Measurements from ENCODE around the gene SECISBP2. TPM values are rescaled to one million over a fixed set of nuclear protein-coding genes. Genes with fewer than 3 reads are reported as not detected.
"Not testable (repeated sequence)": the region's sequence is repeated elsewhere in the genome, so short reads cannot be mapped to it uniquely, and the experiment has no call there.

SECISBP2 gene
- polyA plus RNA-seq, 1 donor = 43.1 TPM

DNA sequence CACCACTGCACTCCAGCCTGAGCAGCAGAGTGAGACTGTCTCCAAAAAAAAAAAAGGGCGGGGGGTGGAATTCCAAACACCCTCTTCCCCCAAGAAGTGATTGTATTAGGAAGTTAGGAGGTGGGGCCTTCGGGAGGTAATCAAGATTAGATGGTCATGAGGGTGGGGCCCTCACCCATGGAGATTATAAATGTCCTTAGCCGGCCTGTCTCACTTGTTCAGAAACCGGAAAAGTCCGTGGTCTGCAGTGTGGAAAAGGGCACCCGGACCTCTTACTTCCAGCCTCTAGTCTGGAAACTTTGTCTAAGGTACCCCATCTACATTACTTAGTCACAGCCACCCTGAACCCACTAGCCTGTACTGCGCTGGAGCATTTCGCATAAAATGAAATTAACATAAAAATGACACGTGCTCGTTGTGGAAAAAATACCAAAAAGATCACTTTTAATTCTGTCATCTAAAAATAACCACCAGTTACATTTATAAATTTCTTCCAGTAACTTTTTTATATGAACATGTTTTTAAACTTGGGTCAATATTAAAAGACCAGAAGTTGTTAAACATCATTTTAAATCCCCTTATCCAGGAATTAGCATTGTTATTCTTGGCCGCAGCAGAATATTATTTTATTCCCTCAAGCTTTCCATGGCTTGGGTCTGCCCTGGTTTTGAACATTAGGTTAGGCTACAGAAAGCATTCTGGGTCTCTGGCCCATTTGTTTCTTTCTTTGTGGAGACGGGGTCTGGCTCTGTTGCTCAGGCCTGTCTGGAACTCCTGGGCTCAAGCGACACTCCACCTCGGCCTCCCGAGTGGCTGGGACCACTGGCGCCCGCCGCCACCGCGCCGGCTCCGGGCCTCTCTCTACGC is 8.5 kb upstream of the SECISBP2 start:
- DNase-seq = peak; percentile 15

DNA sequence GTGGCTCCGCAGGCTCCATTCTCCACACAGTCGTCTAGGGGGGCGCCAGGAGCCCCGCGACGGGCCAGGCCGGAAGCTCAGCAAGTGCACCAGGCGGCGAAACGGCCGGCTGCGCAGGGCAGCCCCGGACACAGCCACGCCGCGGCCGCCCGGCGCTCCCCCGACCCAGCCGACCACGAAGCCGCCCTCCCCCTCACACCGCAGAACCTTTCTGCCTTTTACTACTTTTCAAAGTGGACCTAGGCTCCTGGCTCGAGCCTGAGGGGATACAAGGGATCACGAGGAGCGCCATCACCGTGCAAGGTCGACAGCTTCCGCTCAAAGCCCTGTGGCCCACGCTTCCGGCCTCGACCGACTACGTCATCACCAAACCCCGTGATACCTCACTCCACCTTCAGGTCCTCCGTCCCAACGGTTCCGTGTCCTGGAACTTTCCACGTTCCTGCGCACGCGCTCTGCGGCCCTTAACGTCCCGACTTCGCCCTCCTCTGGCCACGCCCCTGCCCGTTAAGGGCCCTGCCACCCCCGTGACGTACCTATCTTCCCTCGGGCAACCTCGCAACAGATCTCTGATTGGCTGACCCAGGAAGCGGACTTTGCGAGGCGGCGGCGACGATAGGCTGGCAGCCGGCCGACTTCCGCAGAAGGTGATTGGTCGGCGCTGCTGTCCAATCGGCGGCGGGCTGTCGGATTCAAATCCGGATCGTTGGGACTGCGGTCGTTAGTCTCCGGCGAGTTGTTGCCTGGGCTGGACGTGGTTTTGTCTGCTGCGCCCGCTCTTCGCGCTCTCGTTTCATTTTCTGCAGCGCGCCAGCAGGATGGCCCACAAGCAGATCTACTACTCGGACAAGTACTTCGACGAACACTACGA is 7.6 kb upstream of the SECISBP2 start, which contains the start of gene CKS2:
Gene CKS2, plus strand, starts transcription at position 721 of the 871 bp plus-strand sequence. Its CDS starts 98 bp downstream, at position 819.
- peak; percentile 100 for DNase-seq

DNA sequence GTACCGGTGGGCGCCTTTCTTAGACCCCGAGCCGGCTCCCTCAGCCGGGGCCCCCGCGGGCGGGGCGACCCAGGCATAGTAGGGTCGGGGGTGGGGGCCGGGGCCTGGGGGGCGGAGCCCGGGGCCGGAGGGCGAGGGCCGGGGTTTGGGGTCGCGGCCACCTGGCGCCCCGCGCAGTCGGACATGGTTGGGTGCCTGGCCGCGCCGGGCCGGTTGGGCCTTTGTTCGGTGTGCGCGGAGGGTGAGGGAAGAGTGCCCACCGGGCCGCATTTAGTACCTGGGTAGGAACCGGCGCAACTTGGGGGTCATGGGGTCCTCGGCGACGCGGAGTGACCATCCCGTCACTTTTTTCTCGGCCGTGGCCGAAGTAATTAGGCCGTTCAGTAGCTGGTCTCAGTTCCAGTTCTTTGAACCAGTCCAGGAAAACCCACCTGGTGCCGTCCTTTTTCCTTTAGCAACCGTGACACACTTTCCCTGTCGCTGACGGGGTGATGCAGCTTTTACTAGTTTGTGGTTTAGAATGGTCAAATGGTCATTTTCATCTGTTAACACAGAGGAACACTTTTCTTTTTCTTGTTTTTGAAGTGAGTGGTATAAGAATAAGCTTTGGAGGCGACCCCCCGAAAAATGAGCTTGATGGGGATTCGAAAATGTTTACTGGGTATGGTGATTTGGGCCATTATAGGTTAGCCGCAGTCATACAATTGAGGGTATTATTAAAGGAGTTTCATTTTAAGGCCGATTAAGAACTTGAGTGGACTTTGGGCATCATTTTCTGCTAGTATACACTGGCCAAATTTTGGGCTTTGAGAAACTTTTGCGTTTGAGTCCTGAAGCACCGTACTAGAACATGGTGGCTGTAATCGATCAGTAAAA is 6.7 kb upstream of the SECISBP2 start:
- no peak for DNase-seq

DNA sequence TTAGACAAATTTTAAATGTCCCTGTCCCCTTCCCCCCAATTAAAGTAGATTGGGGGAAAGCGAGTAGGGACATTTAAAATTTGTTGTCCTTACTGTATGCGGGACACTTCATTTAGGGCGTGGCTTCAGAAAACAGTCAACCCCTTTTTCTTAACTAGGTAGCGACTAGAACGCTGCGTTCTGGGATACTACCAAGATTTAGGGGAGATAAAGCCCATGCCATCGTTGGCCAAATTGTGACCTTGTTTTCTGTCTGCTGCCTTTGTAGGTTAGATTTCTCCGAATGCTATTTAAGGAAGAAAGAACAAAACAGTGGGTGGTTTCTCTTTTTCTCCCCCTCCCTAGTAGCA is 6.1 kb upstream of the SECISBP2 start:
- no peak for DNase-seq

DNA sequence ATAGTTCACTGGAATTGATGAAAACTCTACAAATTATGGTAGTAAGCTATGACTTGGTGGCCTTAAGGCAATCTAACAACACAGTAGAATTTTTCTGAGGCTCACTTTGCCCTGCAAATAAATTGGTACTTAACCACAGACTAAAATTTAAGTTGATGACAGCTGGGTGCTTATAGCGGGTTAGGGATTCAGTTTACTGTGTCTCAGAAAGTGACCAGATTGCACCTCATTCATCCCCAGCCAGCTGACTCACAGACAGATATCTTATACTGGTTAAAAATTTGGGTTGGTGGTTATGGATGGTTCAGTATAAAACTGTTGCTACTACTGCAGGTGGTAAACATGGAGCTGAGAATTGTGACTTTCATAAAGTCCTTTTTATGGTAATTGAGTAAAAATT is 4.5 kb upstream of the SECISBP2 start:
- no peak for DNase-seq

GRCh38 chr9:89314955-89315354 is 3.3 kb upstream of the SECISBP2 start:
- no peak for DNase-seq

- no peak for DNase-seq
Observed at GRCh38 chr9:89315482-89315881, 2.8 kb upstream of the SECISBP2 start.

GRCh38 chr9:89317282-89317681 is 1.0 kb upstream of the SECISBP2 start:
- no peak for DNase-seq

DNA sequence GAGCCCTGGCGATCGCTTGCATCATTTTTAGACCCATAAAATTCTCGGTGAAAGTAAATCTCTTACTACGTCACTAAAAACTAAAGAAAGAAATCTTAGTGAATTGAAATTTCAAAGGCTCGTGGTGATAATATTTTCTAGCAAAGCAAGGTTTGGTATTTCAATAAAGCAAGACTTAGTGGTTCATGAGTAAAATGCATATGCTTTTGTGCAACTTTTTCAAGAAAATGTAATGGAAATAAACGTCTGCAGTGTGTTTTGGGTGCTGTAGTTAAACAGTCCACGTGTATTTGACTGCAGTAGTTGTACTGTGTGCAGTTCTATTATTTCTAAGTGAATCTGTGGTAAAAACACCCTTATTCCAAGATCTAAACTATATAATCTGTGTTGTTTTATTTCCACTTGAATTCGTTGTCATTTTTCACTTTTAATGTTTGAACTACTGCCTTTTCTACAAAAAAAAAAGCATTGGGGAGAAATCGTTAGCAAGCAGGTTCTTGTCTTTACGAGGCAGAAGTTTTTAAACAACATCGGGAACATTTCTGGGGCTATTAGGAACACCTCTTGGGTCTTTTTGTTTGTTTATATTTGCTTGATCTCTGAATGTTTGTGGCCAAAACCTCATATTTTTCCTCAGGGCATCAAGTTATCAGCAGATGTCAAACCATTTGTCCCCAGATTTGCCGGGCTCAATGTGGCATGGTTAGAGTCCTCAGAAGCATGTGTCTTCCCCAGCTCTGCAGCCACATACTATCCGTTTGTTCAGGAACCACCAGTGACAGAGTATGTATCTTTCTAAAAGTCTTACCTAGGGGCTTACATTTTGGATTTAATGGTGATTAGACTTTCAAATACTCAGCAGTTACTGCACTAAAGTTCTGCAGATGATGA is 960 bp downstream of the SECISBP2 start:
- no peak for DNase-seq

DNA sequence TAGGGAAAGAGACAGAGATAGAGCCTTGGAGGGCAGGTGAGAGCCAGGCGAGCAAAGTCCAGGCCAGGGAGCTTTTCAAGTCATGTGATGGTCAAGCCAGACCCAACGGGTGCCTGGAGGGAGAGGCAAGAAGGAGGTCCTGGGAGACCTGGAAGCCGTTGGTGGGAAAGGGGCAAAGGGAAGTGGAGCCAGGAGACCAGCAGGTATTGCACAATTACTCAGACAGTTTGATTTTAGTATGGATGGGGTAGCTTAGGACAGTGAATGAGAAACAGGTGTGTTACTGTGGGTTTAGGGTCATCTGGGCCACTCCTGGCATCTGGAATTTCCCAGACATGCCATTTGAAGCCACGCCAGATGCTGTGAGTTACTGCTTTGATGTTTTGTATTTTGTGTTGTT is 5.1 kb downstream of the SECISBP2 start:
- DNase-seq = no peak

DNA sequence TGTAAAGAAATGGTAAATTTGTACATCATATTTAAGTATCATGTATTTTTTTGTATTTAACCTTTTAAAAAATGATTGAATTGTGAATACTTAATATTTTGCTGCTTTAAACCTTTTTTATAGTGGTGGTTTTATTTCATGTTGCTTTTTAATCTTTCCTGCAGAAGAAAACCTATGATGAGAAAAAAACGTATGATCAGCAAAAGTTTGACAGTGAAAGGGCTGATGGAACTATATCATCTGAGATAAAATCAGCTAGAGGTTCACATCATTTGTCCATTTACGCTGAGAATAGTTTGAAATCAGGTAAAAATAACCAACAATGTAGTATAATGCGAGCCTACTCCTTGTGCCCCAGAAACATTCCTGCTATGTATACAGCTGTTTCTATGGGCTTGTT is 7.4 kb downstream of the SECISBP2 start:
- no peak for DNase-seq

DNA sequence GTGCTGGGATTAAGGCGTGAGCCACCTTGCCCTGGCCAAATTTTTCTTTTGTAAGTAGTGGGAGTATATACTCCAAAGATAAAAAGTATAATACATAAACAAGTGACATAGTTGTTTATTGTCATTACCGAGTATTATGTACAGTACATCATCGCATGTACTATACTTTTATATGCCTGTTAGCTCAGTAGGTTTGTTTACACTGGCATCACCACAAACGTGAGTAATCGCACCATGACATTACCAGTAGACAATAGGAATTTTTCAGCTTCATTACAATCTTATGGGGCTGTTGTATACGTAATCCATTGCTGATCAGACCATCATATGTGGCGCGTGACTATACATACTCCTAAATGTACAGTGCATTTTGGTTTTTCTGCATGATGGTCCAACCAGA is 9.8 kb downstream of the SECISBP2 start:
- no peak for DNase-seq

- no peak for DNase-seq
Observed at GRCh38 chr9:89329917-89330316, 11.6 kb downstream of the SECISBP2 start.

GRCh38 chr9:89330513-89330912 is 12.2 kb downstream of the SECISBP2 start:
- no peak for DNase-seq

- no peak for DNase-seq
Observed at GRCh38 chr9:89339807-89340206, 21.5 kb downstream of the SECISBP2 start.

DNA sequence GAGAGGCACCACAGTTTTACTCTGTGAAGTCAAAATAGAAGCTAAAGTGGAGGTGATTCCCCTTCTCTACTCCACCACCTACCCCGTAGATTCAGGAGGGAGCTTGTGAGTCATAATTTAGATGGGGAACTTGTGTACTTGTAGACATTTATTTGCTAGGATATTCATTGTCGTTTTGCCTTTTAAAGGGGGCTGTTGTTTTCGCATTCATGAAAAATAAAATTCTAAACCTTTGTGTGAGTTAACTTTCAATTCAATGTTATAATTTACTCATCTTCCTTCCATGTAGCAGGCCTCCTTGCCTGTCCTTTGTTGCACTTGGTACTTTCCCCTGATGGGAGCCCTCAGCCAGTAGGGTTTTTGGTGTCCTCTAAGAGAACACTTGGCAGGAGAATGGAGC is 22.0 kb downstream of the SECISBP2 start:
- DNase-seq = no peak

GRCh38 chr9:89342213-89342612 is 23.9 kb downstream of the SECISBP2 start:
- DNase-seq = no peak

DNA sequence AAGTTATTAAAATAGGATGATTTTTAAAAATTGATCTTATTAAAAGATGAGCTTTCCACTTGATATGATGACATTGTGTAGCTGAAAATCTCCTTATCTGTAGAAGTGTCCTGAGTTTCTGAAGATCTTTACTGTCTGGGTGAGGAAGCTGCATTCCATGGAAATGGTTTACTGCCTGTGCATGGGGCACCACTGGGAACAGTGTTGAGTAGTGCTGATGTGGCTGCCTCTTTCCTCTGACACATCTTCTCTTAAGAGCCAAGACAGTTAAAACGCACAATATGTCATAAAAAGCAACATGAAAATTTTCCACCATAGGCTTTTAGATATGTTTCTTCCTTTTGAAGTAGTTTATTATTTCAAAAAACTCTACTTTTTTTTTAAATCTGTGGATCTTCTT is 24.6 kb downstream of the SECISBP2 start:
- DNase-seq = no peak

DNA sequence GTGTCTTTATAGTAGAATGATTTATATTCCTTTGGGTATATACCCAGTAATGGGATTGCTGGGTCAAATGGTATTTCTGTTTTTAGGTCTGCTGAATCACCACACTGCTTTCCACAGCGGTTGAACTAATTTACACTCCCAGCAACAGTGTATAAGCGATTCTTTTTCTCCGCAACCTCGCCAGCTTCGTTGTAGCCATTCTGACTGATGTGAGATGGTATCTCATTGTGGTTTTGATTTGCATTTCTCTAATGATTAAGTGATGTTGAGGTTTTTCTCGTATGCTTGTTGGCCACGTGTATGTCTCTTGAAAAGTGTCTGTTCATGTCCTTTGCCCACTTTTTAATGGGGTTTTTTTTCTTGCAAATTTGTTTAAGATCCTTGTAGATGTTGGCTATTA is 25.5 kb downstream of the SECISBP2 start:
- DNase-seq = not testable (repeated sequence)

DNA sequence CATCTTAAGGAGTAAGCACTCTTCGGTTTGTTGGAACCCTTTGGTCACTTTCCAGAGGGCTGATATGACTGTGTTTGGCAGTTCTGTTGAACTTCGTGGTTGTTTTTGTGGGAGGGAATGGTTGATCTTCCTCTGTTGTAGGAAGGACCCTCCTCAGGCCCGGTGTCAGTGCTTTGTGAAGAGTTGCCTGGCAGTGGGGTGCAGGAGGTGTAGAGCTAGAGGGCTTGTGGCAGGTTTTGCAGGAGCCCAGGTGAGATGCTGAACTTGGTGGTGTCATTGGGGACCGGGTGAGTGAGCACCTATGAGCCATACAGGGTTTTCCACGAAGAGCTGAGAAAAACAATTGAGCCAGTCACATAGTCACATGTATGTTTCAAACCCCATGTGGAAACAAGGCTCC is 27.2 kb downstream of the SECISBP2 start:
- no peak for DNase-seq

GRCh38 chr9:89346696-89347095 is 28.4 kb downstream of the SECISBP2 start:
- no peak for DNase-seq

DNA sequence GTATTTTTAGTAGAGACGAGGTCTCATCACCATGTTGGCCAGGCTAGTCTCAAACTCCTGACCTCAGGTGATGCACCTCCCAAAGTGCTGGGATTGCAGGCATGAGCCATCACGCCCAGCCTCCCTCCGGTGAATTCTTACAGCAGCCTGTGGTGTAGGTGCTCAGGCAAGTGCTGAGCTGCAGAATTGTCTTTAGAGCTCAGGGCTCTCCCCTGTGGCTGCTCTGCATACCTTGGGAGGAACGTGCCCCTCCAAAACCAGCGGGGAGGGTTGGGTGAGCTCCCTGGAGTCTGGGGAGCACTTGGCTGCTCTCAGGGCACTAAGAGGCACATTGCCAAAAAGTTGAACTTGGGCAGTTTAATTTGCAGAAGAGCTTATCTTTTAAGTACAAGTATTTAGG is 29.4 kb downstream of the SECISBP2 start:
- no peak for DNase-seq
